HG03280 (cell line): ENCODE data around the gene MORN5.

Experiments
- ATAC-seq: cut with Tn5 transposase; IDR thresholded peaks from one replicate; pipeline ENCODE4 v1.9.1; 2021; ENCODE audit warnings: mild to moderate bottlenecking, moderate library complexity; ENCODE audit not compliant: unreplicated experiment

Gene MORN5

DNA sequence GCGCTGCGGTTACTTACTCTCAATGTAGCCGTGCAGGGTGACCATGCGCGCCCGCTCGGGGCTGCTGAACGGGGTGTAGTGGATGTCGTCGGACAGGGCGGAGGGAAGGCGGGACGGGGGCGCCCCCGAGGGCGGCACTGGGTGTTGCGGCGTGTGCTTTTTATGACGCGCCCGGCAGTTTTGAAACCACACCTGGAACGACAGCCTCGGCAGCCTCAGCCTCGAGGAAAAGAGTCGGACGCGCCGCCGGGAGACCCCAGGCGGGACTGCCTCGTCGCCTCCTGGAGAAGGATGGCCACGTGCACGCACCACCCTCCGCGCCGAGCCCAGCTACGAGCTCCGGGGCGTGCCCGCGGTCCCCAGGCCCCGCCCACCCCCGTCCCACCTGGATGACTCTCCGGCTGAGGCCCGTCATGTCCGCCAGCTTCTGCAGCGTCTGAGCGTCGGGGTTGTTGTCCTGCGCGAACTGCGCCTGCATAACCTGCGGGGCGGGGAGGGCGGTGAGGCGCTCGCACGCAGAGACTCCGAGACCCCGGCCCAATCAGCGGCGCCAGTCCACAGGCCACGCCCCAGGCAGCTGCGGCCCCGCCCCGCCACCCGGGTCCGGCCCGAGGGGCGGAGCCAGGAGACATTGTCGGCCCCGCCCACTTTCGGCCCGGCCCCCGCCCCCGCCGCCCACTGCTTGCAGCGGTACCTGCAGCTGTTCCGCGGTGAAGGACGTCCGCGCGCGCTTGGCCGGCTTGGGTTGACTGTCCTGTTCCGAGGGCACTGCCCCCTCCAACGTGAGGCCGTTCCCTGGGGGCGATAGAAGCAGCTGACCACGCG lies 54.1 kb downstream of the MORN5 start:
- ATAC-seq, result no peak

DNA sequence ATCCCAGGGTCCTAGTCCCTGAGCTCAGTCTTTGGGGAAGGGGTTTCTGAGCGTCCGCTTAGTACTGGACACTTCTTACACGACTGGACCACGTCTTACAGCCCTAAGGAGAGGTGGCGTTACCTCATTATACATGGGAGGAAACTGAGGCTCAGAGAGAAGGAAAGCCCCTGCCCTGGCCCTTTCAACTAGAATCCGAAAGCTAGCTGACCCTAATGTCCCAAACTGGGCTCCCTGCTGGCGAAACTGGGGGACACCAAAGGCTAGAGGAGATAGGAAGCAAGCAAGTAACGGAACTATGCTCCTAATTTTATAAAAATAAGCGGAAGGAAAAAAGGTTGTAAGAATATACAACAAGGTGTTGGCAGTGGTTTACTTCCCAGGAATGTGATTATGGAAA lies 54.8 kb downstream of the MORN5 start:
- ATAC-seq, result no peak

DNA sequence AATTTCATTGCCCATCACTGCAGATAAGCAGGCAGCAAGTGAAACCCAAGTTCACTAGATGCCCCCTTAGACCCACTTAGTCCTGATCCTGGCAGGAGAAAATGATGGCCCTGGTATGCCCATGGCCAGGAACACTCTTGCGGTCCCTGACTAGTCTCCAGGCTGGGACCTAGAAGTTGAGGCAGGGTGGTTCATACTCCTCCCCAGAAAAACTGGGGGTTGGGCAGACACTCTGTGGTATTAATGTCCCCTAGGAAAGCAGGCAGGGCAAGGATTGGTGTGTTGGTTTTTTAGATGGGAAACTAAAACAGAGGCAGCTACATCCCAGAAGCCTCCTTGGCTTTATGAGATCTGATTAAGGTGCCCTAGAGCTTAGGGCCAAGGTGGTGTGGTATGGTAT lies 56.0 kb downstream of the MORN5 start:
- no peak for ATAC-seq

GRCh38 chr9:122216138-122216797 lies 56.6 kb downstream of the MORN5 start:
- no peak for ATAC-seq

DNA sequence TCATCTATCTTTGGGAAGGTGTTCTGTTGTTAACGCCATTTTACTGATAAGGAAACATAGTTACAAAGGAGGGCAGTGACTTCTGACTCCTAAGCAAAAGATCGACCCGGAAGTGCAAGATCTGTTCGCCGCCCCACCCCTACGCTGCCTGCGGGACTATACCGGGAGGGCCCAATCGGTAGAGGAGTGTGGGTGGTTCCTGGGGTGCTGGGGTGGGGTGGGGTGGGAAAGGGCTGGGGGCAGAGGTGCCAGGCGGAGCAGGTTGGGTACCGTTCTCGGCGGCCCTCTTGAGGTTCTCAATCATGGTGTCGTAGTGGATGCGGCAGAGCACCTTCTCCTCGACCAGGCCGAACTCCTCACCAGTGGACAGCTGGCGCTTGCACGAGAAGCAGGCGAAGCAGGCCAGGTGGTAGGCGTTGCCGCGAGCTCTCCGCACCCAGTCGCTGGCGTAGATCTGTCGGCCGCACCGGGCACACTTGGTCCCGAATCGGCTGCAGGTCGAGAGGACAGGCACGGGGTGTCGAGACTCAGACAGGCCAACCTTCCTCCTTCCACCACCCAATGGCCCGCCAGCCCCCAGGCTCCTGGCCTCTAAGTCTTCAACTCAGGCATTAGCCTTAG lies 57.2 kb downstream of the MORN5 start:
- ATAC-seq, result no peak

- no peak for ATAC-seq
These were observed 57.9 kb downstream of the MORN5 start for GRCh38 chr9:122217640-122218039.

DNA sequence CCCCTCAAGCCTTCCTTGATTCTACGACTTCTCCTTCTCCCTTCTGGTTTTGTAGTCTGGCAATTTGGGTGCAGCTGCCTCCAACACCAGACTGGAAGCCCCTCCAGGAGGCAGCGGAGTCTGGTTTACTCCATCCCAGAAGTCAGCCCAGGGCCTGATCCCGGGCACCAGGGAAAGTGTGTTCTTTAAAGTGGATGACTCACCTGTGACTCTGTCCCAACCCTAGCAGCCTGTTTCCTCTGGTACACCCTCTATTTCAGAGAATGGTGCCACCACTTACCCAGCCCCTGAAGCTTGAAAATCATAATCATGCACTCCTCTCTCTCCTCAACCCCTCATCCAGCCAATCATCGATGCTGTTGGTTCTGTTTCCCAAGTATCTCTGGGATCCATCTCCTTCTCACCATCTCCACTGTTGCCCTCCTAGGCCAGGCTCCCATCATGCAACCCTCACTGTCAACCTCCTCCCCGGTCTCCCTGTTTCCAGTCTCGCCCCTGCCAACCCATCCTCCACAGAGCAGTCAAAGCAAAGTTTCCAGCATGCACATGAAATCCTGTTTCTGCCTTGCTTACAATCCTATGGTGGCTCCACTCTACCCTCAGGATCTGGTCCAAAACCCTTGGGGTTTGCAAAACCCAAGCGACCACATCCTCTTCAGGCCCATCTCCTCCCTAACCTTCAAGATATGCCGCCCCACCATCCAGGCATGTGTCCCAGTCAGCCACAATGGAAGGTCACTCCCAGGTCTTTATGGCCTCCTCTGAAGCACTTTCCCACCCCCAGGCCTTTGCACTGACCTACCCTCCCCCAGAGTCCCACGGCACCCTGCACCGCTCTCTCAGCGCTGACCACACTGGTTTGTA lies 58.6 kb downstream of the MORN5 start:
- ATAC-seq, result no peak

DNA sequence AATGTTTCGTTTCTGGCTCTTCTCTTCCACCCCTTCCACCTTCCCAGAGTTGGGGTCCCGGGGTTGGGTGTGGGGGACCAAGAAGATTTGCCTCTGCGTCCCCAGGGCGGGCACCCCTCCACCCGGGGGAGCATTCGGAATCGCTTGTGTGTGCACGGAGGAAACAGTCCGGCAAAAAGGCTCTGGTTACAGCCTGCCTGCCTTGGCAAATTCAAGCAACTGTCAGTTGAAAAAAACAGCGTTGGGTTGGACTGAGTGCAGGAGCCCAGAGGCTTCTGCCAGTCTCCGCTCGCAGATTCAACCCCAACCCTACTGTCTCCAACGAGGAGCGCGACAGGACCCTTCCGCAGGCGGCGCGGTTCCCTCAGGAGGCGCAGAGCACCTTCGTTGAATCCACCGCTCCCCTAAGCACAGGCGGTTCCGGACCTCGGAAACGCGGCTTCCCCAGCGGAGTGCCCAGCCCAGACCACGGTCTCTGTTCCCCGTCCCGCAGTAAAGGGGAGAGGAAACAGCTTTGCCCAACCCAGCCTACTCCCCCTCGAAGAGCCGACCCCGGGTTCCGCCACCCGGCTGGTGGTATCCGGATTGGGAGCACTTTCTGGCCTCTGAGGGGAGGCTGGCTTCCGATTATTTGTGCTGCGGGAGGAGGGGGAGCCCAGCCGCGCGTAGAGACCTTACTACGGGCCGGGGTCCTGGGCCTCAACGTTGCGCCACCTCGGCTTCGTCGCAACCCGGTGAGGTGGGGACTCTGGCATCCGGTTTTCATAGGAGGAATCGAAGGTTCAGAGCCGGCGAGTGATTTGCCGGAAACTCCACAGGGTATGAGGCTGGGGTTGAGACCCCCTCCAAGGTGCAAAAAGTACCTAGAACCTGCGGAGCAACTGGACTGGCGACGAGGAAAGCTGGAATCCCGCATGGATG lies 59.5 kb downstream of the MORN5 start:
- no peak for ATAC-seq

GRCh38 chr9:122219856-122220672 lies 60.4 kb downstream of the MORN5 start:
- no peak for ATAC-seq

DNA sequence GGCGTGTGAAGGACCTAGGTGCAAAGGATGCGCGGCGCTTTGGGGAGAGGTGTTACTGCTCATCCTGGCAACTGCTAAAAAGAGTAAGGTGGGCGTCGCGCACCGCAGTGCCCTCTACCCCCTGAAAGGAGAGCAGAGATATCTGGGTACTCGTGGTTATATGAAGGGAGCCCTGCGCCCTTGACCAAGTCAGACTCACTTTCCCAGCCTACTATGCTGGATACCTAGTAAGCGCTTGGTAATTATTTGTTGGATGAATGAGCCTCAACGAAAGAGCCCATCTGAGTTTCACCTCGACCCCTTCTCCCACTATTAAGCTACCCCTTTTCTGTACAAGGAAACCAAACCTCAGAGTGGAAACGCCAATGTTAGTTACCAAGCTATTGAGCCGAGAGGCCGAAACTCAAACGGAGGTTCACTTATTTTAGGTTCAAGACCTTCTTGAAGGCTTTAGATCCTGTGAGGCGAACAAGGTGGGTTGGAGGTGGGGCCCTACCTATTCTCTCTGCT lies 61.0 kb downstream of the MORN5 start:
- ATAC-seq, result no peak

- no peak for ATAC-seq
These were observed 61.6 kb downstream of the MORN5 start for GRCh38 chr9:122221183-122221811.

GRCh38 chr9:122222791-122223190 lies 63.1 kb downstream of the MORN5 start:
- ATAC-seq, result no peak

GRCh38 chr9:122223435-122223834 lies 63.7 kb downstream of the MORN5 start:
- no peak for ATAC-seq

DNA sequence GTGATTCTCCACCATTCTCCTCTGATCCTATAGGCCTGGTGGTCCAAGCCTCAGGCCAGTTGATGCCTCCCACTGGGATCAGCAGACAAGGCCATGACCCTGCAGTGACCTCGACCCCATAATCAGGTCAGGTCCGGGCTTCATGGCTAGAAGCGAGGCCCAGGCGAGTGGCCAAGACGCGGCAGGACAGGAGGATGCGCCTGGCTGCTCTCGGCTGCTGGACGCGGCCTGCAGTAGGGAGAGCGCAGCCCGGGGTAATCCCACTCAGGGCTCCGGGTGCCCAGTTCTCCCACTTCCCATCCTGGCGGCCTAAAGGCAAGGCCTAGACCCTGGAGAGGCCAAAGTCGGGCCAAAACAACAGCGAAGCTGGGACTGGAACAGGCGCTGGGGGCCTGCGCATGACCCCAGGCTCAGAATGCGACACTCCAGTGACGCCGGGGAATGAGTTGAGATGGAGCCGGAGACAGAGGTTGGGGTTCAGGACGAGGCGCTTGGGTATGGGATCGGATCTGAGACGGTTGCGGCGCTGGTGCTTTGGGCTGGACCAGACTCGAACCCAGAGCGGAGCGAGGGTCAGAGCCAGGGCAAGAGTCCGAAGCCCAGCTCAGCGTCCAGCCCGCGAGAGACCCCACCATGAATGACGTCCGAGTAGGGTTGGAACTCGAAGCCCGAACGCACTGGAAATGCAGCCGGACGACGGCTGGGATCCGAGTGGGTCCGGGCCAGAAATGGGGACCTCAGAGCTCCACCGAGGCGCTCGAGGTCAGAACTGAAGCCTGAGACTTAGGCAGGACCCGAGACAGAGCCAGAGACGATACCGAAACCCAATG lies 65.8 kb downstream of the MORN5 start:
- no peak for ATAC-seq

- no peak for ATAC-seq
These were observed 66.5 kb downstream of the MORN5 start for GRCh38 chr9:122226142-122226757.

- ATAC-seq, result no peak
These were observed 67.3 kb downstream of the MORN5 start for GRCh38 chr9:122226758-122227574.

DNA sequence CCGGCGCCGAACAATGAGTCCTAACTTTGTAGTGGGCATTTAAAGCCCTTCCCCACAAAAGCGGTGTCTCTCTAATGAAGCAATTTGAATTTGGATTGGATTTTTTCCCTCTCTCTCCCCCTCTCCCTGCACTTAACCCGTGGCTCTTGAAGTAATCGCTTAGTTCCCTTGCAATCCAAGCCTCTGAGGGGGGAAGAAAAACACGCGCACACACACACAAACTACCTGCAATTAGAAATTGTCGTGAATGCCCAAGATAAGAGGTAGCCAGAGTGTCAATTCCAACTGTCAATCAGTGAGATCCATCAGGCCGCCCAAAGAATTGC lies 67.8 kb downstream of the MORN5 start:
- ATAC-seq, result no peak
